Colonic mucosa (tissue), 4 donors: ENCODE results near the gene CLDN15. TPM values are rescaled to one million over a fixed set of nuclear protein-coding genes. Genes with fewer than 3 reads are reported as not detected.

Experiments used
- DNase-seq: peaks from one replicate; pipeline ENCODE4 v3.0.0-alpha.2; 2020
- H3K27ac ChIP-seq: fragments of 200-600 bp; one replicate; pipeline ENCODE4 v1.8.0; 2021
- H3K27me3 ChIP-seq: fragments of 200-600 bp; one replicate; pipeline ENCODE4 v1.8.0; 2021
- H3K36me3 ChIP-seq: fragments of 200-600 bp; one replicate; pipeline ENCODE4 v1.8.0; 2021
- H3K4me1 ChIP-seq: fragments of 200-600 bp; one replicate; pipeline ENCODE4 v1.8.0; 2021; ENCODE audit warnings: mild to moderate bottlenecking
- H3K4me3 ChIP-seq: fragments of 200-600 bp; one replicate; pipeline ENCODE4 v1.8.0; 2021
- H3K9ac ChIP-seq, 2 donors: one replicate each; pipeline ENCODE4 v1.7.0; 2013; ENCODE audit warnings: control low read depth in 2 of 2, low read depth in 2 of 2, low read length in 2 of 2
- H3K9me3 ChIP-seq: fragments of 200-600 bp; one replicate; pipeline ENCODE4 v1.8.0; 2021
- CTCF ChIP-seq: fragments of 200-600 bp; IDR thresholded peaks from one replicate; pipeline ENCODE4 v1.8.0; 2022; ENCODE audit warnings: antibody characterized with exemption, mild to moderate bottlenecking
- intact Hi-C: fragments of 100-400 bp; cut with DNase I; formaldehyde crosslinking; loops from one replicate; pipeline ENCODE4 v1.14.1; 2022
- total RNA-seq, 2 donors: library from RNA; stranded (reverse); fragmentation: NEBNext Ultra II Directional in 1 of 2; extraction: Animal tissue kit (Norgen Biotek cat#: 25700) in 1 of 2; gene quantifications; one replicate each; pipeline ENCODE4 v1.2.1, GENCODE V29; 2021
- donor health status: healthy.
- donor health status: DM: no; HTN: no; CAD: no.
- donor health status: DM: no; HTN: no; CAD: no.

Gene CLDN15
- total RNA-seq, 2 donors from 2014 or later: 32.2 to 49.5 TPM

GRCh38 chr7:101216001-101216859, 21.4 kb downstream of the CLDN15 start:
- Histone ChIP-seq H3K27ac (peak overlapping the region; percentile 97), H3K9ac (peak overlapping the region; percentile 89), H3K9me3 (no peaks in the 10 kb centered on the region), H3K4me3 (peak overlapping the region; percentile 77), H3K36me3 (no peaks in the 10 kb centered on the region), H3K27me3 (no peaks in the 10 kb centered on the region), H3K4me1 (peaks cover 5% of the 10 kb centered on the region)
- peak; percentile 46 for DNase-seq
- intact Hi-C loops: no loop called here
- TF ChIP-seq CTCF: no peak

GRCh38 chr7:101212014-101212413, 25.6 kb downstream of the CLDN15 start:
- H3K9me3 ChIP-seq: no peaks in the 10 kb centered on the region
- H3K9ac ChIP-seq: no peak overlapping the region
- TF ChIP-seq CTCF: no peak
- intact Hi-C loops: no loop called here
- no peak overlapping the region for H3K27ac ChIP-seq
- peaks cover 5% of the 10 kb centered on the region for H3K4me1 ChIP-seq
- DNase-seq: no peak
- H3K4me3 ChIP-seq: no peak overlapping the region
- no peaks in the 10 kb centered on the region for H3K27me3 ChIP-seq
- H3K36me3 ChIP-seq: no peaks in the 10 kb centered on the region

GRCh38 chr7:101211501-101211900, 26.1 kb downstream of the CLDN15 start:
- H3K4me1 ChIP-seq: peaks cover 5% of the 10 kb centered on the region
- no peak overlapping the region for H3K4me3 ChIP-seq
- intact Hi-C loops: no loop called here
- H3K27ac ChIP-seq: no peak overlapping the region
- H3K36me3 ChIP-seq: no peaks in the 10 kb centered on the region
- TF ChIP-seq CTCF: no peak
- H3K9ac ChIP-seq: no peak overlapping the region
- H3K27me3 ChIP-seq: no peaks in the 10 kb centered on the region
- DNase-seq: no peak
- H3K9me3 ChIP-seq: no peaks in the 10 kb centered on the region

GRCh38 chr7:101210143-101210542, 27.5 kb downstream of the CLDN15 start:
- Histone ChIP-seq H3K4me3 (no peak overlapping the region), H3K4me1 (no peaks in the 10 kb centered on the region), H3K36me3 (no peaks in the 10 kb centered on the region), H3K9me3 (no peaks in the 10 kb centered on the region), H3K9ac (no peak overlapping the region), H3K27me3 (no peaks in the 10 kb centered on the region), H3K27ac (no peak overlapping the region)
- intact Hi-C loops: no loop called here
- DNase-seq: no peak
- TF ChIP-seq CTCF: no peak

DNA sequence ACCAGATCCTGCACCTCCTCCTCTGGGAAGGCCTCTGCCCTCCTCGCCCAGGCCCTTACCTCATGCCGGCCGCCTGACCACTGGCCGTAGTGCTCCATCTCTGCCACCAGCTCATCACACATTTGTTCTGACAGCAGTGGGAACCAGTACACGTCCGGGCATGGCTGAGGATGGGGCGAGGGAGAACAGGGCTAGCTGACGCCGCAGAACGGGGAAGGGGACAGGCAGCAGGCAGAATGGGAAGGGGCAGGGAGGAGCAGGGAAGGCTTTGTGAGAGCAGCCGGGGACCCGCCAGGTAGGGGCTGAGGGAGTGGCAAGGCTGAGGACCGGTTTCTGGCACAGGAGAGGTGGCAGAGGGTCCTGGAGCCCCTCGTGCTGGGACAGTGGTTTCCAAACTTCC, 28.8 kb downstream of the CLDN15 start:
- intact Hi-C loops: no loop called here
- no peak for TF ChIP-seq CTCF
- H3K9ac ChIP-seq: no peak overlapping the region
- H3K9me3 ChIP-seq: no peaks in the 10 kb centered on the region
- no peaks in the 10 kb centered on the region for H3K4me1 ChIP-seq
- H3K36me3 ChIP-seq: no peaks in the 10 kb centered on the region
- no peak overlapping the region for H3K27ac ChIP-seq
- no peaks in the 10 kb centered on the region for H3K27me3 ChIP-seq
- H3K4me3 ChIP-seq: no peak overlapping the region
- DNase-seq: no peak
